HG03571 (cell line): Measurements from ENCODE around the gene AAGAB.
"Not testable (repeated sequence)": the region's sequence is repeated elsewhere in the genome, so short reads cannot be mapped to it uniquely, and the experiment has no call there.

Experiments used
- ATAC-seq: cut with Tn5 transposase; IDR thresholded peaks from one replicate; pipeline ENCODE4 v1.9.1; 2021; ENCODE audit not compliant: unreplicated experiment

AAGAB gene

DNA sequence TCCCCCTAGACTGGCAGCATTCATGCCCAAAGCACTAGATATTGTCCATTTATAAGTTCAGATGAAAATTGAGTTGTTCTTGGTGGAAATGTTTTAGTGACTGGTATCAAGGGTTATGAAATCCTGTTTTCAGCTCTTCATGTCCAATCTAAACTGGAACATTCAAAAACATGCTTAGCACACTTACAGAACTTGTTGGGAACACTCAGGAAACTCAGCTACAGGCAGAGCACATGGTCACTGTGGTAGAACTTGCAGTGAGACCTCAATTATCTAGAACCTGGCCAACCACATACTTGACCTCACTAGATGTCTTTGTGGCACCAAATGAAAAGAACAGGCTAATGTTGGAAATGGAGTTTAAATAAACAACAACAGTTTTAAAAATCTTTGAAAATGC, 100.2 kb downstream of the AAGAB start:
- no peak for ATAC-seq

DNA sequence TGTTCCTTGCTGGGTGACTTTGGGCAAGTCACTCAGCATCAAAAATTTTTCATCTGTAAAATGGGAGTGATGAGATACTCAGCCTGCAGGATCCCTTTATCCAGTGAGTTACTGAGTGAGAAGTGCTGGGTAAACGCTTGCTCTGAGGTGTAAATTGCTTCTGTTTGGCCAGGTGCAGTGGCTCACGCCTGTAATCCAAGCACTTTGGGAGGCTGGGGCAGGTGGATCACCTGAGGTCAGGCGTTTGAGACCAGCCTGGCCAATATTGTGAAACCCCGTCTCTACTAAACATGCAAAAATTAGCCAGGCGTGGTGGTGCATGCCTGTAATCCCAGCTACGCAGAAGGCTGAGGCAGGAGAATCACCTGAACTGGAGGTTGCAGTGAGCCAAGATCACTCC, 101.4 kb downstream of the AAGAB start:
- ATAC-seq: not testable (repeated sequence)

DNA sequence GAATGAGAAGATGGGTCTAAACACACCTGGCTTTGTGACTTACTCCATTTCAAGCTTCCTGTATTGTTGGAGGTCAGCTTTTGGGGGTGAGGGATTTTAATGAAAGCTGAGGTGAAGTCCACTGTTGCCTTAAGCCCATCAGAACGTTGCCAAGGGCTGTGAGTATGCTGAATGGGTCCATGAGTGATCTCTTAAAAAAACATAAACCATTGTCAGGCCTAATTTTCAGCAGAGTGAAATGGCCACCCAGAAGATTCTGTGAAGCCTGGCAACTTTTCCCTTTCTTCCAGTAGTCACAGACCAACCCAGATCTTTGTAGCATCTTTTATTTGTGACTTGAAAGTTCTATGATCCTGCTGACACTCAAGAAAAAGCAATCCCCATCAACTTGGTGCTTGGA, 102.0 kb downstream of the AAGAB start:
- no peak for ATAC-seq
